PC-3 (cell line): ENCODE measurements around the gene RIPPLY1.

ENCODE experiments used
- CTCF ChIP-seq: fragments of 300-600 bp; sonication (generic); conservative IDR thresholded peaks from 2 replicates; pipeline ENCODE4 v1.5.1; 2017; ENCODE audit warnings: antibody characterized with exemption, low read depth, mild to moderate bottlenecking, low read length
- EZH2 ChIP-seq: fragments of 300-600 bp; sonication (generic); IDR thresholded peaks from one replicate; pipeline ENCODE4 v1.6.1; 2017; ENCODE audit warnings: antibody characterized with exemption, mild to moderate bottlenecking, low read length; ENCODE audit not compliant: unreplicated experiment
- EZH2phosphoT487 ChIP-seq: fragments of 300-600 bp; sonication (generic); IDR thresholded peaks from 2 replicates; pipeline ENCODE4 v1.6.1; 2018; ENCODE audit warnings: mild to moderate bottlenecking, antibody characterized with exemption, low read length, borderline replicate concordance

DNA sequence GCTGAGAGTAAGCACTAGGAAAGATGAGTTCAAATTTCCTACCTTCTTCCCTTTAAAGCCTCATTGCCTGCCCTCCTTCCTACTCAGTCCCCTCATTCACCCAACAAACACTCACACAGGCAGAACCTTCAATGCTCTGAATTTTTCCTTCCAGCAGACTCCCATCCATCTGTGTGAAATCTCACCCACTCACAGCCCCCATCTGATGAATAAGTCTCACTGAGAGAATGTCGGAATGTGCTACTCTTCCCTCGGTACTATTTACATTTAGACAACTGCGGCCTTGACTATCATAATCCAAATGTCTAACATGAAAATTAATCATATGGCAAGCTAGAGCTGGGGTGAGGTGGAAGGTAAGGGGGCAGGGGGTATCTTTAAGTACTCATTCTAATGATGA is 36.4 kb upstream of the RIPPLY1 start:
- TF ChIP-seq CTCF (no peak), EZH2 (no peak), EZH2phosphoT487 (no peak)
